ENCODE data around the gene CDH22.

- TF ChIP-seq POLR2AphosphoS5 (IDR thresholded peaks at IDR 0.05; ENCODE audit: insufficient read depth in 1 of 2, low read depth in 1 of 2) (no peak), POLR2A (IDR thresholded peaks at IDR 0.05) (no peak)
- TF ChIP-seq, protein P1, sequence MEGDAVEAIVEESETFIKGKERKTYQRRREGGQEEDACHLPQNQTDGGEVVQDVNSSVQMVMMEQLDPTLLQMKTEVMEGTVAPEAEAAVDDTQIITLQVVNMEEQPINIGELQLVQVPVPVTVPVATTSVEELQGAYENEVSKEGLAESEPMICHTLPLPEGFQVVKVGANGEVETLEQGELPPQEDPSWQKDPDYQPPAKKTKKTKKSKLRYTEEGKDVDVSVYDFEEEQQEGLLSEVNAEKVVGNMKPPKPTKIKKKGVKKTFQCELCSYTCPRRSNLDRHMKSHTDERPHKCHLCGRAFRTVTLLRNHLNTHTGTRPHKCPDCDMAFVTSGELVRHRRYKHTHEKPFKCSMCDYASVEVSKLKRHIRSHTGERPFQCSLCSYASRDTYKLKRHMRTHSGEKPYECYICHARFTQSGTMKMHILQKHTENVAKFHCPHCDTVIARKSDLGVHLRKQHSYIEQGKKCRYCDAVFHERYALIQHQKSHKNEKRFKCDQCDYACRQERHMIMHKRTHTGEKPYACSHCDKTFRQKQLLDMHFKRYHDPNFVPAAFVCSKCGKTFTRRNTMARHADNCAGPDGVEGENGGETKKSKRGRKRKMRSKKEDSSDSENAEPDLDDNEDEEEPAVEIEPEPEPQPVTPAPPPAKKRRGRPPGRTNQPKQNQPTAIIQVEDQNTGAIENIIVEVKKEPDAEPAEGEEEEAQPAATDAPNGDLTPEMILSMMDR (IDR thresholded peaks at IDR 0.05): no peak
Observed at GRCh38 chr20:46206992-46207549, 101.2 kb downstream of the CDH22 start.
